ENCODE data around the gene FBXO11. TPM values are rescaled to one million over a fixed set of nuclear protein-coding genes. Genes with fewer than 3 reads are reported as not detected.

Gene FBXO11
- polyA plus RNA-seq, 1 of the 3 experiments (the other 2 are of a cell fraction) = 26.6 TPM

GRCh38 chr2:47844162-47844561 lies 62.1 kb downstream of the FBXO11 start:
- DNase-seq = peak; percentile 17
- Histone ChIP-seq H4K20me1 (ENCODE audit: insufficient read depth) (peaks cover 91% of the 10 kb centered on the region), H3K79me2 (ENCODE audit: insufficient read depth) (peaks cover 99% of the 10 kb centered on the region), H3K4me2 (no peak overlapping the region), H3K4me1 (ENCODE audit: control insufficient read depth in 1 of 2, insufficient read depth in 2 of 2, low read depth in 1 of 2, low read length in 1 of 2) (peaks cover 0 to 2% of the 10 kb centered on the region in 2 experiments; a peak in 1 of 4 replicates), H3F3A (replicated peaks; ENCODE audit: insufficient read depth) (peaks cover 3% of the 10 kb centered on the region), H2AFZ (ENCODE audit: low read depth) (no peak overlapping the region), H3K9me3 (no peaks in the 10 kb centered on the region), H3K9ac (no peak overlapping the region), H3K27ac (ENCODE audit: low read depth in 2 of 2, low read length in 1 of 2) (no peak overlapping the region), H3K4me3 (ENCODE audit: low read depth in 2 of 2, low read length in 1 of 2) (no peak overlapping the region), H3K9me2 (no peaks in the 10 kb centered on the region), H3K27me3 (ENCODE audit: insufficient read depth) (no peaks in the 10 kb centered on the region), H3K36me3 (replicated peaks in 1 of 2; ENCODE audit: control insufficient read depth in 1 of 2, insufficient read depth in 2 of 2, low read length in 1 of 2) (peaks cover 4 to 10% of the 10 kb centered on the region in 2 experiments)
- POLR2A ChIA-PET = no interaction called here
- TF ChIP-seq, protein P1, sequence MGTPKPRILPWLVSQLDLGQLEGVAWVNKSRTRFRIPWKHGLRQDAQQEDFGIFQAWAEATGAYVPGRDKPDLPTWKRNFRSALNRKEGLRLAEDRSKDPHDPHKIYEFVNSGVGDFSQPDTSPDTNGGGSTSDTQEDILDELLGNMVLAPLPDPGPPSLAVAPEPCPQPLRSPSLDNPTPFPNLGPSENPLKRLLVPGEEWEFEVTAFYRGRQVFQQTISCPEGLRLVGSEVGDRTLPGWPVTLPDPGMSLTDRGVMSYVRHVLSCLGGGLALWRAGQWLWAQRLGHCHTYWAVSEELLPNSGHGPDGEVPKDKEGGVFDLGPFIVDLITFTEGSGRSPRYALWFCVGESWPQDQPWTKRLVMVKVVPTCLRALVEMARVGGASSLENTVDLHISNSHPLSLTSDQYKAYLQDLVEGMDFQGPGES (IDR thresholded peaks at IDR 0.05; ENCODE audit: low read depth, low read length) = no peak
- TF ChIP-seq CTCF (IDR thresholded peaks at IDR 0.05) (no peak), RXRA (IDR thresholded peaks at IDR 0.05; ENCODE audit: borderline replicate concordance, low read depth) (no peak), SIN3A (IDR thresholded peaks at IDR 0.05; ENCODE audit: borderline replicate concordance, low read depth, low read length) (no peak), TEAD4 (IDR thresholded peaks at IDR 0.05; ENCODE audit: borderline replicate concordance, insufficient read depth) (no peak), SMC3 (IDR thresholded peaks at IDR 0.05; ENCODE audit: low read depth, low read length) (no peak), TCF12 (IDR thresholded peaks at IDR 0.05) (no peak), ELF1 (IDR thresholded peaks at IDR 0.05) (no peak)
- WGBS (ENCODE audit: low lambda C conversion rate) = 91% methylated on average over 2 of the region's 2 CpGs
- CTCF ChIA-PET = interaction anchor here (1.0 to 7.2 kb wide), 2 partner anchors 9 to 14 kb away, joined by 3 to 41 read pairs; no protein-coding TSS in a partner anchor

DNA sequence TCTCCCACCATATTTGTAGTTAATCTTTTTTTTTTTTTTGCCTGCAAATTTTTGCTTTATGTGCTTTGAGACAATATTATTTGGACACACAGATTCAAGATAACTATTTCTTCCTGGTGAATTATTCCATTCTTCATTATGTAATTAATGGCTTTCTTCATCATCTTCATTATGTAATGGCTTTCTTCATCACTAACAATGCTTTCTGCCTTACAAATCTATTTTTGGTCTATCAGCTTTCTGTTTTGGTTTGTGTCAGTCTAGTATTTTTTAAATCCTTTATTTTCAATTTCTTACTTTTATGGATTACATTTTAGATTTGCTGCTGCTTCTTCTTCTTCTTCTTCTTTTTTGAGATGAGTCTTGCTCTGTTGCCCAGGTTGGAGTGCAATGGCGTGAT lies 62.9 kb downstream of the FBXO11 start:
- CTCF ChIA-PET = interaction anchor here (0.9 kb wide), 1 partner anchor 263 kb away, joined by 5 read pairs; no protein-coding TSS in a partner anchor
- H4K20me1 ChIP-seq (ENCODE audit: insufficient read depth) = peaks cover 91% of the 10 kb centered on the region
- DNase-seq = no peak
- no peaks in the 10 kb centered on the region for H3K27me3 ChIP-seq (ENCODE audit: insufficient read depth)
- no peak overlapping the region for H2AFZ ChIP-seq (ENCODE audit: low read depth)
- no peaks in the 10 kb centered on the region for H3K9me3 ChIP-seq
- TF ChIP-seq NRF1 (IDR thresholded peaks at IDR 0.05; ENCODE audit: low read depth, low read length) = no peak
- TF ChIP-seq EZH2phosphoT487 (IDR thresholded peaks at IDR 0.05; ENCODE audit: borderline replicate concordance, low read depth) = no peak
- TF ChIP-seq, protein P2, sequence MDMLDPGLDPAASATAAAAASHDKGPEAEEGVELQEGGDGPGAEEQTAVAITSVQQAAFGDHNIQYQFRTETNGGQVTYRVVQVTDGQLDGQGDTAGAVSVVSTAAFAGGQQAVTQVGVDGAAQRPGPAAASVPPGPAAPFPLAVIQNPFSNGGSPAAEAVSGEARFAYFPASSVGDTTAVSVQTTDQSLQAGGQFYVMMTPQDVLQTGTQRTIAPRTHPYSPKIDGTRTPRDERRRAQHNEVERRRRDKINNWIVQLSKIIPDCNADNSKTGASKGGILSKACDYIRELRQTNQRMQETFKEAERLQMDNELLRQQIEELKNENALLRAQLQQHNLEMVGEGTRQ (IDR thresholded peaks at IDR 0.05; ENCODE audit: borderline replicate concordance, low read depth, low read length) = no peak
- TF ChIP-seq NFIC (IDR thresholded peaks at IDR 0.05; ENCODE audit: borderline replicate concordance) = no peak
- no peak for TF ChIP-seq FOXM1 (IDR thresholded peaks at IDR 0.05; ENCODE audit: low read depth)
- no peak for TF ChIP-seq GABPA (IDR thresholded peaks at IDR 0.05; ENCODE audit: low read depth)
- no peak for TF ChIP-seq MEF2A (IDR thresholded peaks at IDR 0.05; ENCODE audit: borderline replicate concordance, low read depth)
- no peak for TF ChIP-seq TEAD4 (IDR thresholded peaks at IDR 0.05; ENCODE audit: borderline replicate concordance, insufficient read depth)
- TF ChIP-seq POLR2AphosphoS5 (IDR thresholded peaks at IDR 0.05; ENCODE audit: low read depth, low read length) = no peak
- TF ChIP-seq, protein P3, sequence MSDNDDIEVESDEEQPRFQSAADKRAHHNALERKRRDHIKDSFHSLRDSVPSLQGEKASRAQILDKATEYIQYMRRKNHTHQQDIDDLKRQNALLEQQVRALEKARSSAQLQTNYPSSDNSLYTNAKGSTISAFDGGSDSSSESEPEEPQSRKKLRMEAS (IDR thresholded peaks at IDR 0.05; ENCODE audit: low read depth) = no peak
- H3K27ac ChIP-seq (ENCODE audit: low read depth in 2 of 2, low read length in 1 of 2) = no peak overlapping the region
- no peak overlapping the region for H3K4me3 ChIP-seq (ENCODE audit: low read depth in 2 of 2, low read length in 1 of 2)
- peaks cover 3% of the 10 kb centered on the region for H3F3A ChIP-seq (replicated peaks; ENCODE audit: insufficient read depth)
- 97% methylated on average over 1 of the region's 1 CpG for WGBS (ENCODE audit: low lambda C conversion rate)
- POLR2A ChIA-PET = no interaction called here
- H3K4me2 ChIP-seq = no peak overlapping the region
- peaks cover 93% of the 10 kb centered on the region for H3K79me2 ChIP-seq (ENCODE audit: insufficient read depth)
- no peaks in the 10 kb centered on the region for H3K9me2 ChIP-seq
- H3K4me1 ChIP-seq (ENCODE audit: control insufficient read depth in 1 of 2, insufficient read depth in 2 of 2, low read depth in 1 of 2, low read length in 1 of 2) = peaks cover 0 to 2% of the 10 kb centered on the region in 2 experiments; a peak in 1 of 4 replicates
- H3K36me3 ChIP-seq (replicated peaks in 1 of 2; ENCODE audit: control insufficient read depth in 1 of 2, insufficient read depth in 2 of 2, low read length in 1 of 2) = peaks cover 10 to 18% of the 10 kb centered on the region in 2 experiments
- no peak overlapping the region for H3K9ac ChIP-seq

Data from SK-N-SH (cell line).